SH-SY5Y (cell line): ENCODE results near the gene H1-8.

Experiments
- GATA2 ChIP-seq: IDR thresholded peaks from 2 replicates; pipeline ENCODE4 v1.6.1; 2011; ENCODE audit warnings: mild to moderate bottlenecking, low read depth, low read length
- GATA3 ChIP-seq: IDR thresholded peaks from 2 replicates; pipeline ENCODE4 v1.6.1; 2011; ENCODE audit warnings: low read depth, mild to moderate bottlenecking, low read length, moderate library complexity

DNA sequence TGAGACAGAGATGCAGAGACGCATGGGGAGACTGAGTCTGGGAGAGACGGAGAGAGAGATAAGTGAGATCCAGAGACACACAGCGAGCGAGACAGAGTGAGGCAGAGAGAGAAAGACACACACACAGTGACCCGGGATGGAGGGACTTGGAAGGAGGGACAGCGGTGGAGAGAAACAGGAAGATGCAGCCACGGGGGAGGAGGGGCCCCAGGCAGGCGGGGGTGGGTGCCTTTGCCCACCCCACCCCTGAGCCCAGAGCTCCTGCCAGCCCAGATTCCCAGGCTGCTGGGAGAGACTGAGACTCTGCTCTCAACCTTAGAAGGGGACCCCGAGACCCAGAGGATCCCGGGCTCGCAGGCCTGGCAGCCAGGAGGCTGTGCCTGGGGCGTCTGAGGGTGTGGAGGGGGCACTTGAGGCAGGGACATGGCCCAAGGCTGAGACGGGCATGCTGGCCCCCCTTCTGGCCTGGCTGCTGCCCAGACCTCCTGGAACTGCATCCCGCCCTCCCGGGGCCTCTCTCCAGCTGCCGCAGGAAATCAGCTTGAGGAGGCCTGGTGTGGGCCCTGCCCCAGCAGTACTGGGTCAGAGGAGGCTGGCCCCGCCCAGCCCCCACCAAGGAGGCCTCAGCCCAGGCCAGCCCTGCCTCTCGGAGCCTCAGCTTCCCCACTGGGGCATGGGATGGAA is 18.1 kb downstream of the H1-8 start:
- no peak for TF ChIP-seq GATA2
- TF ChIP-seq GATA3, result no peak
